ENCODE results near the gene RNF220. TPM values are rescaled to one million over a fixed set of nuclear protein-coding genes. Genes with fewer than 3 reads are reported as not detected.

RNF220 gene
- total RNA-seq, 1 donor from 2014 or later = 89.5 TPM

DNA sequence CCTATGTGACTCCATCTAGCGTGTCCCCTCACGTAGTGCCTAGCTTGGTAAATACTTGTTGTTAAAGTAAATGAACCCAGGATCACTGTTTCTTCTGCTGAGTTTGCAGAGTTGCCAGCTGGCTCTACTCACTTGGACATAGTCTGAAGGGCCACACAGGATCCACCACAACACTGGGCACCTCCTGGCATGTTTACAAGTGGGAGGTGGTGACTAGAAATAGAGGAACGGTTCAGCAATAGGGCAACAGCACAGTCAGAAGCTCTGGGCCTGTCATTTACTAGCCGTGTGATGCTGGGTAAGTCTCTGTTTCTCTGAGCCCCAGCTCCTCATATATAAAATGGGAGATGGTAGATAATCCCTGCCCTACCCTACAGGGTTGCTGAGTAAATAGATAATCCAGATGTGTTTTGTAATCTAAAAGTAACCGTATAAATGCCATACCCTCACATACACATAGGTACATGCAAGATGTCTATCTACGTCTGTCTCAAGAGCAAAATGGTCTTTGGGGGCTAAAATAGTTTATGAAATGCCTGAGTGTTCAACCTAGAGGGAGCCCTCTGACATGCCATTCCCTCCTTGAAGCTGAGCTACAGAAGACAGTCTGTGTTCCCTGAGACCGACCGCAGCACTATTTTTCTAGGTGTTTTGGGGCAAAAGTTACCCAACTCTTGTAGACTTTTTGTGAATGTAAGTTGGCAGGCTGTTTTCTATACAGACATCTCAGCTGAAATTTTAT lies 20.5 kb downstream of the RNF220 start:
- Mint-ChIP-seq H3K4me1 (ENCODE audit: low read depth) (peaks cover 2% of the 10 kb centered on the region), H3K4me3 (ENCODE audit: low read depth) (no peak overlapping the region), H3K36me3 (ENCODE audit: low read depth) (no peaks in the 10 kb centered on the region), H3K27me3 (ENCODE audit: low read depth) (peaks cover 85% of the 10 kb centered on the region), H3K27ac (no peak overlapping the region), H3K9me3 (no peaks in the 10 kb centered on the region)
- no peak for DNase-seq (ENCODE audit: low spot score)
- intact Hi-C loops (cut with micrococcal nuclease) = no loop called here

DNA sequence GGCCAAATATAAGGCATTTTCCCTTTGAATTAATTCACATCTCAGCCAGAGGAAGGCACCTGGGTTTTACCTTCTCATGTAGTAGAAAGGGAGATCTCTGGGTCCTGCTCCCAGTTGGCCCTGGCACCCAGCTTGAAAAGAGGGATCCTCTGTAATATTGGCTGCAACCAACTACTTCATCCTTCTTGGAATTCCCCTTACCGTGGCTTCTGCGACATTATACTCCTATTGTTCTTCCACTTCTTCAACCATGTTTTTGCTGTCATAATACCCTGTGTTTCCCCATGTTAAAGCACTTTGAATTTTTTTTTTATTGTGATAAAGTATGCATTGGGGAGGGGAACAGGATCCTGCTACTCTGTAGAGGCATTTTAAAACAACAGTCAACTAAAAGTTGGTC lies 26.8 kb downstream of the RNF220 start:
- H3K27ac Mint-ChIP-seq = no peak overlapping the region
- no peaks in the 10 kb centered on the region for H3K36me3 Mint-ChIP-seq (ENCODE audit: low read depth)
- no peak for DNase-seq (ENCODE audit: low spot score)
- intact Hi-C loops (cut with micrococcal nuclease) = no loop called here
- H3K27me3 Mint-ChIP-seq (ENCODE audit: low read depth) = peaks cover 41% of the 10 kb centered on the region
- H3K9me3 Mint-ChIP-seq = no peaks in the 10 kb centered on the region
- H3K4me1 Mint-ChIP-seq (ENCODE audit: low read depth) = no peaks in the 10 kb centered on the region
- no peak overlapping the region for H3K4me3 Mint-ChIP-seq (ENCODE audit: low read depth)

DNA sequence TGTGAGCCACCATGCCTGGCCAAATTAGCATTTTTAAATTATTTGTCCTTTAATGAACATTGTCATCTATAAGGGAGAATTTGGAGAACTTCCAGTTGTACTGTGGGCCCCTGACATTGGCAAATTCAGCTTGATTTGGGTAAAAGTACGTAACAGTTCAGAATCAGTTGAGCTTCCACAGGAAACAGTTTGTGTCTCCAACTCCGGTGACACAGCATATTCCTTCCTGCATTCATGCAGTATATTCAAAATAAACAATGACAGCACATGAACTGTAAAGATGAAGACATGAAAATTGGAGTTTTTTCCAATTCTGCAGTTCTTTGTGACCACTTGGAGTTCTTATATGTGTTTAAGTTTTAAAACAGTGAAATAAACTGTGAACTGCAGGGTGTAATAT lies 28.2 kb downstream of the RNF220 start:
- H3K9me3 Mint-ChIP-seq = no peaks in the 10 kb centered on the region

DNA sequence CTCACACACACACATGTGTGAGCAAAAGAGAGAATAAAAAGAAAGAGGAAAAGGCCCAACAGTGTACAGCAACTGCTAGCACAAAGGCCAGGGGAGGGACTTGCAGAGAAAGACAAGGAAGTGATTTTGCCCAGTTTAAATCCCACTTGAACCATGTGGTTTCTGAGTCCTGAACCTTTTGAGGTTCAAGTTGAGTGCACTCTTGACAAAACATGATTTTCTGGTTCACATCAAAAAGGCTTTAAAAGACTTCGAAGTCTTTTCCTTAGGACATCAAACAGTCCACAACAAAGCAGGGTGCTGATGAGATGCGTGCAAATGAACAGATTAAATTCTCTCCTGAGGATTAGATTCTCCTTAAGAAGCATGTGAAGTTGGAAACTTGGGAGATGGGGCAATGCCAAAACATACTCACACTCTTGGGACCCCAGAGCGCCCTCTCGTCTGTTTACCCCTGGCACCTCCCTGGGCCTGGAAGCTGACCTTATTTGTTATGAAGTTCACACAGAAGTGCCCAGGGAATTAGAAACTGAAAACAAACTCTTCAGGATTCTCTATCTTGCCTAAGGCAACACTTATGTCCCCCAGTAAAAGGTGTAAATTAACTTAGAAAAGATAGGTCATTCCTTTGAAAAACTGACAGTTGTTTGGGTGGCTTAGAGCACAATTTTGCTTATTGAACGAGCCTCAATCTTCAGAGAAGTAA lies 31.5 kb downstream of the RNF220 start:
- H3K27me3 Mint-ChIP-seq (ENCODE audit: low read depth) = peaks cover 22% of the 10 kb centered on the region
- H3K4me1 Mint-ChIP-seq (ENCODE audit: low read depth) = no peaks in the 10 kb centered on the region
- no peak overlapping the region for H3K4me3 Mint-ChIP-seq (ENCODE audit: low read depth)
- H3K27ac Mint-ChIP-seq = no peak overlapping the region
- no peaks in the 10 kb centered on the region for H3K36me3 Mint-ChIP-seq (ENCODE audit: low read depth)
- DNase-seq (ENCODE audit: low spot score) = no peak
- intact Hi-C loops (cut with micrococcal nuclease) = no loop called here
- no peaks in the 10 kb centered on the region for H3K9me3 Mint-ChIP-seq

More for the DNA sequence above, 28.2 kb downstream of the RNF220 start:
- DNase-seq (ENCODE audit: low spot score) = no peak
- Mint-ChIP-seq H3K27me3 (ENCODE audit: low read depth) (peaks cover 27% of the 10 kb centered on the region), H3K27ac (no peak overlapping the region), H3K36me3 (ENCODE audit: low read depth) (no peaks in the 10 kb centered on the region), H3K4me3 (ENCODE audit: low read depth) (no peak overlapping the region), H3K4me1 (ENCODE audit: low read depth) (no peaks in the 10 kb centered on the region)
- intact Hi-C loops (cut with micrococcal nuclease) = no loop called here

DNA sequence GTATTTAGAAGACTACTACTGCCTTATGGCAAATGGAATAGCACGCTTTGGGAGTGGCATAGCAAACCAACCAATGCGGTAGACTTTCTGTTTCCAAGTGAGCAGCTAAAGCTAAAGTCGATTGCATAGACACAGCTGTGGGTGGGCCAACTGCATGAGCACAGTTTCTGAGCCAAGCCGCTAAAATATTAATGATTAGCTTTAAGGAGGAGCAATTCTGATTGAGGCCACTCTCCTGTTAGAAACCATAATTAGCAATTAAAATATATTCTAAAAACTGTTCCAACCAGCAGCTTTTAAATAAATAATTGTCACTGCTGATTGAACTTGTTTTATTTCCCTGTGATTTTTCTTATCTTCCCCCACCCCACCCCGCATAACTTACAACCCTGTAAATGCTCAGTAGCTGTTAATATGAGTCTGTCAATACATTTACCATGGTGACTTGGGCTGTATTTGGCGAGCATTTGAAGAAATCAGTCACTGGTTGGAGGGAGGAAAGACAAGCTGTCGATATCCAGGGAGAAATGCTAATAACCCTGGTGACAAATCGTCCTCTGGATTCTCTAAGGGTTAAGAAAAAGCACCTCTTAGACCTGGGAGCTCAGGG lies 32.2 kb downstream of the RNF220 start:
- no peak overlapping the region for H3K27ac Mint-ChIP-seq
- intact Hi-C loops (cut with micrococcal nuclease) = no loop called here
- no peaks in the 10 kb centered on the region for H3K36me3 Mint-ChIP-seq (ENCODE audit: low read depth)
- DNase-seq (ENCODE audit: low spot score) = no peak
- no peaks in the 10 kb centered on the region for H3K9me3 Mint-ChIP-seq
- H3K4me1 Mint-ChIP-seq (ENCODE audit: low read depth) = no peaks in the 10 kb centered on the region
- no peak overlapping the region for H3K4me3 Mint-ChIP-seq (ENCODE audit: low read depth)
- H3K27me3 Mint-ChIP-seq (ENCODE audit: low read depth) = peaks cover 21% of the 10 kb centered on the region

DNA sequence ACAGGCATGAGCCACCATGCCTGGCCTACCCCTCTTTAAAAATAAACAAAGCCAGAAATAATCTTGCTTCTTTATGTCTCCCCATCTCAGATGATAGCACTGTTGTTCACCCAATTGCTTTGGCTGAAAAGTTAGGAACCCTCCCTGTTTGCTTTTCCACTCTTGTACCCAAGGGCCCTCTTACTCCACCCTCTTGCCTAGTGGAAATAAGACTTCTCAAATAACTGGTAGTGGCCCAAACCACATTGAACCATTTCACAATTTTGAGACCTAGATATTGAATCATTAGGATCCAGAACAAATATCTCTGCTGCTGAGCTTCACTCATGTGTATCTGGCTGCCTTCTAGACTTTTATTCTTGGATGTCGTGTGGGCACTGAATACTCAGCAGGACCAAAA lies 37.7 kb downstream of the RNF220 start:
- Mint-ChIP-seq H3K9me3 (no peaks in the 10 kb centered on the region), H3K27me3 (ENCODE audit: low read depth) (peaks cover 30% of the 10 kb centered on the region), H3K4me1 (ENCODE audit: low read depth) (no peaks in the 10 kb centered on the region), H3K27ac (no peak overlapping the region), H3K4me3 (ENCODE audit: low read depth) (no peak overlapping the region), H3K36me3 (ENCODE audit: low read depth) (no peaks in the 10 kb centered on the region)
- no peak for DNase-seq (ENCODE audit: low spot score)
- intact Hi-C loops (cut with micrococcal nuclease) = no loop called here

DNA sequence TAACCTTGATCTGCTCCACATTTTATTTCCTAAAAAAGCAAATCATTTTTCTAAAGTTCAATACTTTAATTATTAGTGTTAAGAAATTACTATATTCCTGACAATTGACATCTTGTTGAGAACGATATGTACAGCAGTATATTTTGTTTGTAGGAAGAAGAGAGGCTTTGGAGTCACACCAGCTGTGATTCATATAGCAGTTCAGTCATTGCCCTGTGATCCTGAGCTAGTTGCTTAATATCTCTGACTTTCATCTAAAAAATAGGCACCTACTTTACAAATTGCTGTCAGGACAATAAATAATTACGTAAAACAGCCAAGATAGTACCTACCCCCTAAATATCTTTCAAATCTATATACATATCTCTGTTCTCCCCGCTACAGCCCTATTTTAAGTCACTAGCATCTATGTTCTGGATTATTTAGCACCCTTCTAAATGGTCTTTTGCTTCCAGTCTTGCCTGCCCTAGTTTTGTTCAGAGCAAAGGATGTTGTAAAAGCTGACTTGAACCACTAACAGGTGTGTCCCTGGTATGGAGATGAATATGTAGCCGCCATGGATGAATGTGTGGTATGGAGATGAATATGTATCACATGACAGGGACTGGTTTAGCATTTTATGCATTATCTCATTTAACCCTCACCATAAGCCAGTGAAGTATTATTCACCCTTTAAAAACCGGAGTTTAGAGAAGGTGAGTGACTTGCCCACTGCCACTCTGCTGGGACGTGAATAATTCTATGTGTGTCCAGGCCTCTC lies 42.2 kb downstream of the RNF220 start:
- DNase-seq (ENCODE audit: low spot score) = no peak
- no peak overlapping the region for H3K4me3 Mint-ChIP-seq (ENCODE audit: low read depth)
- peaks cover 17% of the 10 kb centered on the region for H3K27me3 Mint-ChIP-seq (ENCODE audit: low read depth)
- no peaks in the 10 kb centered on the region for H3K36me3 Mint-ChIP-seq (ENCODE audit: low read depth)
- H3K9me3 Mint-ChIP-seq = no peaks in the 10 kb centered on the region
- H3K4me1 Mint-ChIP-seq (ENCODE audit: low read depth) = no peaks in the 10 kb centered on the region
- no peak overlapping the region for H3K27ac Mint-ChIP-seq
- intact Hi-C loops (cut with micrococcal nuclease) = no loop called here

DNA sequence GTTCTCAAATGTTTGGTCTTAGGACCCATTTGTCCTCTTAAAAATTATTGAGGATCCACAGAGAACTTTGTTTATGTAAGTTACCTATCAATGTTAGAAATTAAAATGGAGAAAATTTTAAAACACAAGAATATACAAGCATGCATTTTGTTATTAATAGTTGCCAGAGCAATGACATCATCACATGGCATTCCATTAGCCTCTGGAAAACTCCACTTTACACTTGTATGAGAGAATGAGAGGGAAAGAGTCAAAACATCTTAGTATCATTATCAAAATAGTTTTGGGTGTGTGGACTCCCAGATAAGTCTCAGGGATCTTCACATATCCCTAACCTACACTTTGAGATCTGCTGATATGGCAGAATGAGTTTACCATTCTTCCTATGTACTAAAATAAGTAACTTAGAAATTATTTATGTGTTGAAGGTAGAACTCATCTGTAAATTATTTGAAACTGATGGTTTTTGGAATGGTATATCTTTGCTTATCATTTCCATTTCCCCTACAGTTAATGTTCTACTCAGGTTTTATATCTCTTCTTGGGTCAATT lies 48.8 kb downstream of the RNF220 start:
- Mint-ChIP-seq H3K4me1 (ENCODE audit: low read depth) (no peaks in the 10 kb centered on the region), H3K27me3 (ENCODE audit: low read depth) (peaks cover 31% of the 10 kb centered on the region), H3K36me3 (ENCODE audit: low read depth) (no peaks in the 10 kb centered on the region), H3K4me3 (ENCODE audit: low read depth) (no peak overlapping the region), H3K27ac (no peak overlapping the region), H3K9me3 (no peaks in the 10 kb centered on the region)
- intact Hi-C loops (cut with micrococcal nuclease) = no loop called here
- no peak for DNase-seq (ENCODE audit: low spot score)

DNA sequence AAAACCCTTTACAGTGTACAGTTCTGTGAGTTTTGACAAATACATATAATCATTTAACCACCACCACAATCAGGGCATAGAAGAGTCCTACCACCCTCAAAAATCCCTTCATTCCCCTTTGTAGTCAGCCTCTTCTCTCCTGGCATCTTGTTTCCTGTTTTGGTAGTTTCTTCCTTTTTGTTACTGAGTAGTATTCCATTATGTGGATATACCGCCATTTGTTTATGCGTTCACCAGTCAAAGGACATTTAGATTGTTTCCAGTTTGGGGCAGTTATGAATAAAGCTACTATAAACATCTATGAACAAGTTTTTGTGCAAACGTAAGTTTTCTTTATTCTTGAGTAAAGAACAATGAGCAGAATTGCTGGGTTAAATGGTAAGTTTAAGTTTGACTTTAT lies 49.6 kb downstream of the RNF220 start:
- H3K9me3 Mint-ChIP-seq = no peaks in the 10 kb centered on the region

DNA sequence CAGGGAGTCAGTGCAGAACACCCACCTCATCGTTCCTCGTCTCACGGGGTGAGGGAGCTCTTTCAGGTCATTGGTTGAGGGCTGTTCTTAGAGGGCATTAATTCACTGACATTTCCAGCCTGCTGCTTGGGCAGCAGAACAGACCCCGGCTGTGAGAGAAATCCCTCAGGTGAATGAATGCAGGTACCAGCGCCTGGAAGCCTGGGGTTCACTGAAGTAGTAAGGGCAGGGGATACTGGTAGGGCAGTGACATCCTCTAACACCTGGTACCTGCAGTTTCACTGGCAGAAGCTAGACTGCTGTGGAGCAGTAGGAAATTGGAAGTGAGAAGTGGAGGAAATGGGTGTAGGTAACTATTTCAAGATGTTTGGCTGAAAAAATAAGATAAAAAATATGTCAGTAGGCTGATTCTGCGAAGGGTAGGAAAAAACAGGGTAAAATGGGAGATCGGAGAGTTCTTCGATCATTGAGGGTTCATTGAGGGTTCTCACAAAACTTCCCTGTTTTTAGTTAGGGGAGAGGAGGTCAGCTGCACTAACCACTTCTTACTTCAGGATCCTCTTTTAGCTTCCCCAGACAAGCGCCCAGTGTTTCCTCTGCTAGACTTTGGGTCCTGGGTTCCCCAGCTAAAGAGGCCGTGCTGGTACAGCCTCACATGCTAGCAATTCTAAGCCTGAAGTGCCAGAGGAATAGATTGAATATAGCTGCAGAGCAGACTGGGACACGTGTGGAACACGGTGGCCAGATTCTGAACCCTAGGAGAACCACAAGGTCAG lies 55.2 kb downstream of the RNF220 start:
- intact Hi-C loops (cut with micrococcal nuclease) = no loop called here
- H3K9me3 Mint-ChIP-seq = no peaks in the 10 kb centered on the region
- no peak for DNase-seq (ENCODE audit: low spot score)
- no peak overlapping the region for H3K27ac Mint-ChIP-seq
- no peaks in the 10 kb centered on the region for H3K4me1 Mint-ChIP-seq (ENCODE audit: low read depth)
- H3K4me3 Mint-ChIP-seq (ENCODE audit: low read depth) = no peak overlapping the region
- H3K27me3 Mint-ChIP-seq (ENCODE audit: low read depth) = peaks cover 33% of the 10 kb centered on the region
- H3K36me3 Mint-ChIP-seq (ENCODE audit: low read depth) = no peaks in the 10 kb centered on the region

More for the DNA sequence above, 49.6 kb downstream of the RNF220 start:
- intact Hi-C loops (cut with micrococcal nuclease) = no loop called here
- DNase-seq (ENCODE audit: low spot score) = no peak
- no peaks in the 10 kb centered on the region for H3K36me3 Mint-ChIP-seq (ENCODE audit: low read depth)
- no peak overlapping the region for H3K4me3 Mint-ChIP-seq (ENCODE audit: low read depth)
- H3K4me1 Mint-ChIP-seq (ENCODE audit: low read depth) = no peaks in the 10 kb centered on the region
- H3K27me3 Mint-ChIP-seq (ENCODE audit: low read depth) = peaks cover 37% of the 10 kb centered on the region
- no peak overlapping the region for H3K27ac Mint-ChIP-seq

DNA sequence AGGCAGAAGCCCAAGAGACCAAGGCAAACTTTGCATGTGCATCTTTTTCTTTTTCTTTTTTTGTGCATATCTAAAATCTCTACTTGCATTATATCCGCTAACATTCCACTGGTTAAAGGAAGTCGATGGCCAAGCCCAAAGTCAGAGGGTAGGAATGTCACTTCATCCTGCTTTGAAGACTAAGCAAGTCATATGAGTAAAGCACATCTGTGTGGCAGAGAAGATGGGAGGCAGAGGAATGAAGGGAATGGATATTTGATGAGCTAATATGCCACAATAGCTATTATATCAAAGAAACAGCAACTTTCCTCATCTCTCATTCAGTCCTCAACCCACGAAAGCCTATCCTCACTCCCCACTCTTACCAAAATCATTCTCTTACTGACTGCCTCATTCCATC lies 59.3 kb downstream of the RNF220 start:
- DNase-seq (ENCODE audit: low spot score) = no peak
- H3K9me3 Mint-ChIP-seq = no peaks in the 10 kb centered on the region
- H3K4me3 Mint-ChIP-seq (ENCODE audit: low read depth) = no peak overlapping the region
- H3K4me1 Mint-ChIP-seq (ENCODE audit: low read depth) = no peaks in the 10 kb centered on the region
- intact Hi-C loops (cut with micrococcal nuclease) = no loop called here
- H3K27me3 Mint-ChIP-seq (ENCODE audit: low read depth) = peaks cover 19% of the 10 kb centered on the region
- no peaks in the 10 kb centered on the region for H3K36me3 Mint-ChIP-seq (ENCODE audit: low read depth)
- no peak overlapping the region for H3K27ac Mint-ChIP-seq

DNA sequence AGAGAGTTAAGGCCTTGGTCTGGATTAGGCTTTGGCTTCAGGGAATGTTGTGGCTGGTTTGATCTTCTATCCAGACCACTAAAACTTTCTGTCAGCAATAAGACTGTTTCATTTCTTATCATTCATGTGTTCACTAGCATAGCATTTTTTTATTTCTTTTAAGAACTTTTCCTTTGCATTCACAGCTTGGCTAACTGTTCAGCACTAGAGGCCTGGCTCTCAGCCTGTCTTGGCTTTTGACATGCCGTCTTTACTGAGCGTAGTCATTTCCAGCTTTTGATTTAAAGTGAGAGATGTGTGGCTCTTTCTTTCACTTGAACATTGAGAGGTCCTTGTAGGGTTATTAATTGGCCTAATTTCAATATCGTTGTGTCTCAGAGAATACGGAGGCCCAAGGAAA lies 62.5 kb downstream of the RNF220 start:
- Mint-ChIP-seq H3K4me3 (ENCODE audit: low read depth) (no peak overlapping the region), H3K27me3 (ENCODE audit: low read depth) (peaks cover 21% of the 10 kb centered on the region), H3K9me3 (no peaks in the 10 kb centered on the region), H3K4me1 (ENCODE audit: low read depth) (peaks cover 4% of the 10 kb centered on the region), H3K36me3 (ENCODE audit: low read depth) (no peaks in the 10 kb centered on the region), H3K27ac (no peak overlapping the region)
- DNase-seq (ENCODE audit: low spot score) = no peak
- intact Hi-C loops (cut with micrococcal nuclease) = no loop called here
